HepG2 (cell line): ENCODE data around the gene SIRPB1. TPM values are rescaled to one million over a fixed set of nuclear protein-coding genes. Genes with fewer than 3 reads are reported as not detected.

Experiments
- ETV5 ChIP-seq: IDR thresholded peaks from 2 replicates; pipeline ENCODE4 v1.6.1; 2018; ENCODE audit warnings: missing biosample characterization, missing genetic modification reagents, inconsistent platforms, borderline replicate concordance
- FOXM1 ChIP-seq: sonication (generic); formaldehyde crosslinking; IDR thresholded peaks from 2 replicates; pipeline ENCODE4 v1.5.0; 2020; ENCODE audit warnings: missing genetic modification reagents
- JUNB ChIP-seq: sonication (generic); formaldehyde crosslinking; IDR thresholded peaks from 2 replicates; pipeline ENCODE4 v1.8.0; 2022; ENCODE audit warnings: missing genetic modification reagents, mild to moderate bottlenecking, borderline replicate concordance
- KAT8 ChIP-seq: IDR thresholded peaks from 2 replicates; pipeline ENCODE4 v1.6.1; 2016; ENCODE audit warnings: missing genetic modification reagents, missing compliant biosample characterization
- MAZ ChIP-seq, 2 experiments: sonication (generic) in 1 of 2; formaldehyde crosslinking in 1 of 2; IDR thresholded peaks; 2 replicates each; pipeline versions ENCODE4 v1.5.0 to v1.6.1; 2012 to 2020; ENCODE audit warnings: low read depth in 2 of 2, mild to moderate bottlenecking in 2 of 2, borderline replicate concordance in 1 of 2, improper control_type of control experiment in 1 of 2, low read length in 1 of 2, missing genetic modification reagents in 1 of 2, moderate library complexity in 1 of 2
- MBD4 ChIP-seq: IDR thresholded peaks from 2 replicates; pipeline ENCODE4 v1.6.1; 2012; ENCODE audit warnings: low read length, inconsistent platforms, borderline replicate concordance
- SNAI1 ChIP-seq: sonication (generic); formaldehyde crosslinking; IDR thresholded peaks from 2 replicates; pipeline ENCODE4 v1.5.0; 2020; ENCODE audit warnings: mild to moderate bottlenecking, missing genetic modification reagents, borderline replicate concordance
- TBL1XR1 ChIP-seq: fragments of 150-350 bp; IDR thresholded peaks from 2 replicates; pipeline ENCODE4 v1.6.1; 2014; ENCODE audit warnings: borderline replicate concordance, low read length; ENCODE audit not compliant: partially characterized antibody
- TBX3 ChIP-seq: fragments of 450-650 bp; IDR thresholded peaks from 2 replicates; pipeline ENCODE4 v1.6.1; 2017; ENCODE audit warnings: antibody characterized with exemption, mild to moderate bottlenecking, inconsistent platforms, borderline replicate concordance
- XBP1 ChIP-seq: sonication (generic); formaldehyde crosslinking; IDR thresholded peaks from 2 replicates; pipeline ENCODE4 v1.5.0; 2020; ENCODE audit warnings: missing genetic modification reagents
- ZFP1 ChIP-seq: IDR thresholded peaks from 2 replicates; pipeline ENCODE4 v1.6.1; 2016
- ZNF225 ChIP-seq: sonication (generic); formaldehyde crosslinking; IDR thresholded peaks from 2 replicates; pipeline ENCODE4 v1.4.0; 2020; ENCODE audit warnings: mild to moderate bottlenecking, missing genetic modification reagents
- ZNF253 ChIP-seq: sonication (generic); formaldehyde crosslinking; IDR thresholded peaks from 2 replicates; pipeline ENCODE4 v1.8.0; 2022; ENCODE audit warnings: mild to moderate bottlenecking, missing genetic modification reagents, borderline replicate concordance
- ZNF510 ChIP-seq: sonication (generic); formaldehyde crosslinking; IDR thresholded peaks from 2 replicates; pipeline ENCODE4 v1.4.0; 2020; ENCODE audit warnings: low read depth, mild to moderate bottlenecking, missing genetic modification reagents
- ZNF772 ChIP-seq: sonication (generic); formaldehyde crosslinking; IDR thresholded peaks from 2 replicates; pipeline ENCODE4 v1.5.0; 2020; ENCODE audit warnings: mild to moderate bottlenecking, missing genetic modification reagents
- polyA plus RNA-seq, 8 experiments: library from polyadenylated mRNA; depleted of rRNA in 3 of 8; stranded (reverse) in 7 of 8; unstranded in 1 of 8; fragments of >200 nt; fragmentation: Illumina TruSeq in 4 of 8; extraction: Trizol in 4 of 8; gene quantifications; 2 replicates each; pipeline versions ENCODE4 v1.2.1 to v1.2.3, GENCODE V29; 2011 to 2016; ENCODE audit warnings: low read depth in 4 of 8, missing spikeins in 1 of 8, mixed read lengths in 1 of 8; ENCODE audit not compliant: insufficient read depth in 1 of 8
- total RNA-seq, 5 experiments: library from RNA; depleted of rRNA; stranded (reverse); fragments of >200 nt; fragmentation: Illumina TruSeq; extraction: Trizol; gene quantifications; 2 replicates each; pipeline ENCODE4 v1.2.3, GENCODE V29; 2016; ENCODE audit warnings: low read depth in 1 of 5
- TF ChIP-seq, protein P1 (sequence below): IDR thresholded peaks from 2 replicates; pipeline ENCODE4 v1.6.1; 2018; ENCODE audit warnings: missing genetic modification reagents
- TF ChIP-seq, protein P2 (sequence below): IDR thresholded peaks from 2 replicates; pipeline ENCODE4 v1.6.1; 2016
- TF ChIP-seq, protein P3 (sequence below): IDR thresholded peaks from 2 replicates; pipeline ENCODE4 v1.4.0; 2020; ENCODE audit warnings: mild to moderate bottlenecking, missing genetic modification reagents
- TF ChIP-seq, protein P4 (sequence below): sonication (generic); formaldehyde crosslinking; IDR thresholded peaks from 2 replicates; pipeline ENCODE4 v1.5.0; 2020; ENCODE audit warnings: mild to moderate bottlenecking, low read depth, missing genetic modification reagents, borderline replicate concordance
- TF ChIP-seq, protein P5 (sequence below): sonication (generic); formaldehyde crosslinking; IDR thresholded peaks from 2 replicates; pipeline ENCODE4 v1.4.0; 2020; ENCODE audit warnings: mild to moderate bottlenecking, missing genetic modification reagents, borderline replicate concordance

SIRPB1 gene
- total and polyA plus RNA-seq, 2 of the 13 experiments (the other 11 are each of a cell fraction or from before 2014, with no cell fraction given): 0.41 to 1.4 TPM

DNA sequence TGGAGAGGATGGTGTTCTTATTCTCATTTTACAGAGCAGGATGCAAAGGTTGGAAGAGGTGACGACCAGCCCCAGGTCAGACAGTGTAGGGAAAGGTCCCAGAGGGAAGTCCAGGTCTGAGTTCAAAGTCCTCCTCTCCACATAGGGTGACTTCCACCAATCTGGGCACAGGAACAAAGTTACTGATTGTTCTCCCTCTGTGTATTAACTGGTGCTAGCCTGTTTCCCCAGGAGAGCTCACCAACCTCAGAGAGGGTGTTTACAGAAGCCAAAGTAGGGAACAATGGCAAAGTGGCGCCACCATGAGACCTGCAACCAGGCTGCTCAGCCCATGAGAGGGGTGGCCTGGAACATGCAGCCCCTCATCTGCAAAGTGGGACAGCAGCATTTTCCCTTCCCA lies 16.8 kb upstream of the SIRPB1 start (continued):
- TF ChIP-seq, protein P1, sequence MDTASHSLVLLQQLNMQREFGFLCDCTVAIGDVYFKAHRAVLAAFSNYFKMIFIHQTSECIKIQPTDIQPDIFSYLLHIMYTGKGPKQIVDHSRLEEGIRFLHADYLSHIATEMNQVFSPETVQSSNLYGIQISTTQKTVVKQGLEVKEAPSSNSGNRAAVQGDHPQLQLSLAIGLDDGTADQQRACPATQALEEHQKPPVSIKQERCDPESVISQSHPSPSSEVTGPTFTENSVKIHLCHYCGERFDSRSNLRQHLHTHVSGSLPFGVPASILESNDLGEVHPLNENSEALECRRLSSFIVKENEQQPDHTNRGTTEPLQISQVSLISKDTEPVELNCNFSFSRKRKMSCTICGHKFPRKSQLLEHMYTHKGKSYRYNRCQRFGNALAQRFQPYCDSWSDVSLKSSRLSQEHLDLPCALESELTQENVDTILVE (CRISPR knock-in tag): no peak
- TF ChIP-seq KAT8 (CRISPR knock-in tag): peak; percentile 59; the same call in 1 of the 2 replicates
- TF ChIP-seq ZNF510 (CRISPR knock-in tag): no peak
- peak; percentile 61; the same call in 1 of the 2 replicates for TF ChIP-seq ZFP1 (CRISPR knock-in tag)
- no peak for TF ChIP-seq ZNF225 (CRISPR knock-in tag)
- TF ChIP-seq, protein P2, sequence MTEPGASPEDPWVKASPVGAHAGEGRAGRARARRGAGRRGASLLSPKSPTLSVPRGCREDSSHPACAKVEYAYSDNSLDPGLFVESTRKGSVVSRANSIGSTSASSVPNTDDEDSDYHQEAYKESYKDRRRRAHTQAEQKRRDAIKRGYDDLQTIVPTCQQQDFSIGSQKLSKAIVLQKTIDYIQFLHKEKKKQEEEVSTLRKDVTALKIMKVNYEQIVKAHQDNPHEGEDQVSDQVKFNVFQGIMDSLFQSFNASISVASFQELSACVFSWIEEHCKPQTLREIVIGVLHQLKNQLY (CRISPR knock-in tag): no peak
- TF ChIP-seq, protein P3, sequence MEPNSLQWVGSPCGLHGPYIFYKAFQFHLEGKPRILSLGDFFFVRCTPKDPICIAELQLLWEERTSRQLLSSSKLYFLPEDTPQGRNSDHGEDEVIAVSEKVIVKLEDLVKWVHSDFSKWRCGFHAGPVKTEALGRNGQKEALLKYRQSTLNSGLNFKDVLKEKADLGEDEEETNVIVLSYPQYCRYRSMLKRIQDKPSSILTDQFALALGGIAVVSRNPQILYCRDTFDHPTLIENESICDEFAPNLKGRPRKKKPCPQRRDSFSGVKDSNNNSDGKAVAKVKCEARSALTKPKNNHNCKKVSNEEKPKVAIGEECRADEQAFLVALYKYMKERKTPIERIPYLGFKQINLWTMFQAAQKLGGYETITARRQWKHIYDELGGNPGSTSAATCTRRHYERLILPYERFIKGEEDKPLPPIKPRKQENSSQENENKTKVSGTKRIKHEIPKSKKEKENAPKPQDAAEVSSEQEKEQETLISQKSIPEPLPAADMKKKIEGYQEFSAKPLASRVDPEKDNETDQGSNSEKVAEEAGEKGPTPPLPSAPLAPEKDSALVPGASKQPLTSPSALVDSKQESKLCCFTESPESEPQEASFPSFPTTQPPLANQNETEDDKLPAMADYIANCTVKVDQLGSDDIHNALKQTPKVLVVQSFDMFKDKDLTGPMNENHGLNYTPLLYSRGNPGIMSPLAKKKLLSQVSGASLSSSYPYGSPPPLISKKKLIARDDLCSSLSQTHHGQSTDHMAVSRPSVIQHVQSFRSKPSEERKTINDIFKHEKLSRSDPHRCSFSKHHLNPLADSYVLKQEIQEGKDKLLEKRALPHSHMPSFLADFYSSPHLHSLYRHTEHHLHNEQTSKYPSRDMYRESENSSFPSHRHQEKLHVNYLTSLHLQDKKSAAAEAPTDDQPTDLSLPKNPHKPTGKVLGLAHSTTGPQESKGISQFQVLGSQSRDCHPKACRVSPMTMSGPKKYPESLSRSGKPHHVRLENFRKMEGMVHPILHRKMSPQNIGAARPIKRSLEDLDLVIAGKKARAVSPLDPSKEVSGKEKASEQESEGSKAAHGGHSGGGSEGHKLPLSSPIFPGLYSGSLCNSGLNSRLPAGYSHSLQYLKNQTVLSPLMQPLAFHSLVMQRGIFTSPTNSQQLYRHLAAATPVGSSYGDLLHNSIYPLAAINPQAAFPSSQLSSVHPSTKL (CRISPR knock-in tag): peak; percentile 86
- TF ChIP-seq XBP1 (CRISPR knock-in tag): no peak
- TF ChIP-seq MBD4: no peak
- TF ChIP-seq, protein P4, sequence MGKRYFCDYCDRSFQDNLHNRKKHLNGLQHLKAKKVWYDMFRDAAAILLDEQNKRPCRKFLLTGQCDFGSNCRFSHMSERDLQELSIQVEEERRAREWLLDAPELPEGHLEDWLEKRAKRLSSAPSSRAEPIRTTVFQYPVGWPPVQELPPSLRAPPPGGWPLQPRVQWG (CRISPR knock-in tag): no peak
- TF ChIP-seq, protein P5, sequence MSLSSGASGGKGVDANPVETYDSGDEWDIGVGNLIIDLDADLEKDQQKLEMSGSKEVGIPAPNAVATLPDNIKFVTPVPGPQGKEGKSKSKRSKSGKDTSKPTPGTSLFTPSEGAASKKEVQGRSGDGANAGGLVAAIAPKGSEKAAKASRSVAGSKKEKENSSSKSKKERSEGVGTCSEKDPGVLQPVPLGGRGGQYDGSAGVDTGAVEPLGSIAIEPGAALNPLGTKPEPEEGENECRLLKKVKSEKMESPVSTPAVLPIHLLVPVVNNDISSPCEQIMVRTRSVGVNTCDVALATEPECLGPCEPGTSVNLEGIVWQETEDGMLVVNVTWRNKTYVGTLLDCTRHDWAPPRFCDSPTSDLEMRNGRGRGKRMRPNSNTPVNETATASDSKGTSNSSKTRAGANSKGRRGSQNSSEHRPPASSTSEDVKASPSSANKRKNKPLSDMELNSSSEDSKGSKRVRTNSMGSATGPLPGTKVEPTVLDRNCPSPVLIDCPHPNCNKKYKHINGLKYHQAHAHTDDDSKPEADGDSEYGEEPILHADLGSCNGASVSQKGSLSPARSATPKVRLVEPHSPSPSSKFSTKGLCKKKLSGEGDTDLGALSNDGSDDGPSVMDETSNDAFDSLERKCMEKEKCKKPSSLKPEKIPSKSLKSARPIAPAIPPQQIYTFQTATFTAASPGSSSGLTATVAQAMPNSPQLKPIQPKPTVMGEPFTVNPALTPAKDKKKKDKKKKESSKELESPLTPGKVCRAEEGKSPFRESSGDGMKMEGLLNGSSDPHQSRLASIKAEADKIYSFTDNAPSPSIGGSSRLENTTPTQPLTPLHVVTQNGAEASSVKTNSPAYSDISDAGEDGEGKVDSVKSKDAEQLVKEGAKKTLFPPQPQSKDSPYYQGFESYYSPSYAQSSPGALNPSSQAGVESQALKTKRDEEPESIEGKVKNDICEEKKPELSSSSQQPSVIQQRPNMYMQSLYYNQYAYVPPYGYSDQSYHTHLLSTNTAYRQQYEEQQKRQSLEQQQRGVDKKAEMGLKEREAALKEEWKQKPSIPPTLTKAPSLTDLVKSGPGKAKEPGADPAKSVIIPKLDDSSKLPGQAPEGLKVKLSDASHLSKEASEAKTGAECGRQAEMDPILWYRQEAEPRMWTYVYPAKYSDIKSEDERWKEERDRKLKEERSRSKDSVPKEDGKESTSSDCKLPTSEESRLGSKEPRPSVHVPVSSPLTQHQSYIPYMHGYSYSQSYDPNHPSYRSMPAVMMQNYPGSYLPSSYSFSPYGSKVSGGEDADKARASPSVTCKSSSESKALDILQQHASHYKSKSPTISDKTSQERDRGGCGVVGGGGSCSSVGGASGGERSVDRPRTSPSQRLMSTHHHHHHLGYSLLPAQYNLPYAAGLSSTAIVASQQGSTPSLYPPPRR (CRISPR knock-in tag): 0 out of 2 replicates have a peak, but pooled peaks have one; percentile 31
- no peak for TF ChIP-seq MAZ (IDR thresholded peaks at IDR 0.05; ENCODE audit: borderline replicate concordance, low read depth, low read length)
- no peak for TF ChIP-seq MAZ (CRISPR knock-in tag; IDR thresholded peaks at IDR 0.05; ENCODE audit: low read depth)
- TF ChIP-seq ZNF772: 0 out of 2 replicates have a peak, but pooled peaks have one; percentile 28
- TF ChIP-seq SNAI1: no peak
- TF ChIP-seq TBL1XR1: no peak
- no peak for TF ChIP-seq FOXM1
- no peak for TF ChIP-seq TBX3
- TF ChIP-seq JUNB (CRISPR knock-in tag): no peak
- TF ChIP-seq ETV5 (CRISPR knock-in tag): peak; percentile 36; the same call in 1 of the 2 replicates
- TF ChIP-seq ZNF253 (CRISPR knock-in tag): no peak
